ENCODE results near the gene COX5A.

- TF ChIP-seq CTCF (conservative IDR thresholded peaks at IDR 0.05 in 1 of 2, IDR thresholded peaks at IDR 0.05 in 1 of 2; ENCODE audit: extremely low read depth in 1 of 2, insufficient read depth in 1 of 2, low read depth in 1 of 2, low read length in 2 of 2) (no peak), EZH2 (IDR thresholded peaks at IDR 0.05; ENCODE audit: borderline replicate concordance, low read length) (no peak)
These were observed 19.7 kb upstream of the COX5A start for GRCh38 chr15:74957476-74958035.

All from mammary epithelial cell (primary cell).